ENCODE data around the gene SLC9A1. TPM values are rescaled to one million over a fixed set of nuclear protein-coding genes. Genes with fewer than 3 reads are reported as not detected.

The SLC9A1 gene
- total and polyA plus RNA-seq, 5 donors = 21.5 to 39.3 (median 34.1) TPM

DNA sequence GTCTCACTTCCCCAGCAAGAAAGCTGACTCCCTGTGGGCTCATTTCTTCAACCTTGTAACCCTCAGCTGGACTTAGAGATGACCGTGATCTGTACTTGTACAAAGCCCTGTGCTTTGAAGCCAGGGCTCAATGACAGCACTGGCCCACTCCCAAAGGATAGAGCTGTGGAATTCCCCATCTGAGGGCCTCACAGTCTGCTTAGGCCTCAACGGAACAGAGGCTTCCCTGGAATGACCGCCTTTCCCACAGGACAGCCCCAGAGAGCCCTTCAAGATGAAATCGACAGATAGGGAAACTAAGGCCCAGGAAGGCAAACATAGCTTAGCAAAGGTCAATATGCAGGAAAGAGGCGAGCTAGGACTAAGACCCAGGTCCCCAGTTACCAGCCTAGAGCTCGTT, 11.5 kb downstream of the SLC9A1 start:
- peak; percentile 32 to 34 for ATAC-seq
- no peaks in the 10 kb centered on the region for H3K27me3 ChIP-seq (ENCODE audit: control insufficient read depth, insufficient read depth)
- H3K27ac ChIP-seq (ENCODE audit: low read length) = peak overlapping the region; percentile 82
- peaks cover 38% of the 10 kb centered on the region for H3K4me1 ChIP-seq (ENCODE audit: control insufficient read depth, insufficient read depth, low read length)
- intact Hi-C loops (cut with DNase I) = no loop called here
- no peaks in the 10 kb centered on the region for H3K9me3 ChIP-seq (ENCODE audit: control insufficient read depth, low read length)
- WGBS = 45% methylated on average over 6 of the region's 6 CpGs
- no peak for DNase-seq
- H3K4me3 ChIP-seq (ENCODE audit: low read length) = no peak overlapping the region

DNA sequence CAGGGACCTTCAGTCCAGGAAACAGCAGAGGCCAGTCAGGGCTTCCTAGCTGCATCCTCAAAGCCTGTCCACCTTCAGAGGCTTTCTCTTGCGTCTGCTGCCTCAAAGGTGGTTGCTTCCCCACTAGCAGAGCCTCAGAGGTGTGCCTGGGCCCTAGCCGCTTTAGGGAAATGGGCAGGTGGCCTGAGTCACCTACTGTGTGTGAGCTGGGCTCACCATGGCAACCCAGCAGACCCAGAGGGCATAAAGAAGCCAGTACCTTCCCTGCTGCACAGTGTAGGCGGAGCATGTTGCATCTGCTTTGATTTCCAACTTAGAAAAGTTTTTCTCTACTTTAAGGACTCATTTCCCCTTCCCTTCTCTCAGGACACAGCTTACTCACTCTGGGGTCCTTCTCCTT, 12.5 kb downstream of the SLC9A1 start:
- Histone ChIP-seq H3K4me3 (ENCODE audit: low read length) (no peak overlapping the region), H3K4me1 (ENCODE audit: control insufficient read depth, insufficient read depth, low read length) (peaks cover 42% of the 10 kb centered on the region), H3K9me3 (ENCODE audit: control insufficient read depth, low read length) (no peaks in the 10 kb centered on the region), H3K27me3 (ENCODE audit: control insufficient read depth, insufficient read depth) (no peaks in the 10 kb centered on the region), H3K27ac (ENCODE audit: low read length) (peak overlapping the region; percentile 15)
- intact Hi-C loops (cut with DNase I) = no loop called here
- no peak for ATAC-seq
- DNase-seq = no peak
- 96% methylated on average over 3 of the region's 3 CpGs for WGBS

DNA sequence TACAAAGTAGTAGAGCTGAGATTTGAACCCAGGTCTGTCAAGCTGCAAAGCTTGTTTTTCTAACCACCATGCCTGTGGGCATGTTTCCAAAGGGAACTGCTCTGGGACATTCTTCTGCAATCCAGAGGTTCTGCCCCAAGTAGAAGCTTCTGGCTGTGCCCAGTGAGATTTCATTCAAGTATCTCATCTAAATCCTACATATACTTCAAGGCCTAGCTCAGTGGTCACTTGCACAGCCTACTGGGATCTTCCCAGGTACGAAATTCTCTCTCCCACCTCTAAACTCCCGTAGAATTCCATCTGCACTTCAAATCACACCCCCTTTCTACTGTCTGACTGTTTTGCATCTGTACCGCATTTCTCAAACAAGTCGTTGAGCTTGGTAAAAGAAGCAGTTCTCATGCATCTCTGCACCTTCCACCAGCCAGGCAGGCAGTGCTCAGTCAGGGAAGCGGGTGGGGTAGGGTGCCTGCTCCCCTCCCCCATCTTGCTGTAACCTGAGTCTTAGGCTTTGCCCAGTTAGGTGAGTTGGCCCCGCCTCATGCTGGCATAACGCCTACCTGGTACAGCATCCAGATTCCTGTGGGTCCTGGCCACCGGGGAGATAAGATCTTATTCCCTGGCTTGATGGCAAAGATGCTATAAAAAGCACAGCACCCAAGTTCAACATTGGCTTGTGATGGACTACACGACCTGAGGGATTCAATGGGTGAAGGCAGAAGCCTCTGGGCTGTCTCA, 13.5 kb downstream of the SLC9A1 start:
- Histone ChIP-seq H3K4me1 (ENCODE audit: control insufficient read depth, insufficient read depth, low read length) (peaks cover 49% of the 10 kb centered on the region), H3K4me3 (ENCODE audit: low read length) (no peak overlapping the region), H3K9me3 (ENCODE audit: control insufficient read depth, low read length) (no peaks in the 10 kb centered on the region), H3K27ac (ENCODE audit: low read length) (no peak overlapping the region), H3K27me3 (ENCODE audit: control insufficient read depth, insufficient read depth) (no peaks in the 10 kb centered on the region)
- WGBS = 80% methylated on average over 9 of the region's 9 CpGs
- intact Hi-C loops (cut with DNase I) = no loop called here
- no peak for ATAC-seq
- no peak for DNase-seq

DNA sequence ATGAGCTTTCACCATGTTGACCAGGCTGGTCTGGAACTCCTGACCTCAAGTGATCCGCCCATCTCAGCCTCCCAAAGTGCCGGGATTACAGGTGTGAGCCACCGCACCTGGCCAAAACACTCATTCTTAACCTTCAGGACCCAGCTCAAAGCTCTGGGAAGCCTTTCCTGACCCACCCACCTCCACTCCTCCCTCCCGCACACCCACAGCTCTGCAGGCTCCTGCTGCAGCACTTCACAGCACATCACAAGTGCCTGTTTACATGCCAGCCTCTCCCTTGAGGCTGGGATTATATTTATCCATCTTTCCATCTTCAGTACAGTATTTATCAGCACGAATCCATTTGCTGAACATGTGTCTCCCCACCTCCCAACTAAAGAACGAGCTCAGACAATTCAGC, 14.9 kb downstream of the SLC9A1 start:
- H3K4me3 ChIP-seq (ENCODE audit: low read length) = no peak overlapping the region
- ATAC-seq (no peak), DNase-seq (no peak)
- 89% methylated on average over 6 of the region's 6 CpGs for WGBS
- intact Hi-C loops (cut with DNase I) = no loop called here
- no peaks in the 10 kb centered on the region for H3K9me3 ChIP-seq (ENCODE audit: control insufficient read depth, low read length)
- peaks cover 44% of the 10 kb centered on the region for H3K4me1 ChIP-seq (ENCODE audit: control insufficient read depth, insufficient read depth, low read length)
- no peak overlapping the region for H3K27ac ChIP-seq (ENCODE audit: low read length)
- no peaks in the 10 kb centered on the region for H3K27me3 ChIP-seq (ENCODE audit: control insufficient read depth, insufficient read depth)

DNA sequence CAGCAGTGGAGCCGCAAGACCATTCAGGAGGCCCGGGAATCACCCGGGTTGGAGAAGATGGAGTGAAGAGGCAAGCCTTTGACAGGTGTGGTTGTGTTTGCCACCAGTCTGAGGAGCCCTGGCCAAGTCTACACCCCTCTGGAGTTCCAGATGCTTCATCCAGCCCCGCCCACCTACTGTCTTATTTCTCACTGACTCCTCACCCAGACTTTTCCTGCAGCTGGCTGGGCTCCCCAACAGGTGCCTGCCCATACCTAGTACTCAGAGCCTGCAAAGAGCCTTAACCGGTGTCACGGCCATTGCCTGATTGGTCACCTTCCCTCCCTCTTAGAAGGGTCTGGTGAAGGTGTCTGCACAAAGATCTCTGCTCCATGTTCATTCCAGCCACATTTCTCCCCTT, 16.0 kb downstream of the SLC9A1 start:
- Histone ChIP-seq H3K9me3 (ENCODE audit: control insufficient read depth, low read length) (no peaks in the 10 kb centered on the region), H3K4me1 (ENCODE audit: control insufficient read depth, insufficient read depth, low read length) (peaks cover 44% of the 10 kb centered on the region), H3K4me3 (ENCODE audit: low read length) (no peak overlapping the region), H3K27me3 (ENCODE audit: control insufficient read depth, insufficient read depth) (no peaks in the 10 kb centered on the region), H3K27ac (ENCODE audit: low read length) (peak overlapping the region; percentile 54)
- no peak for ATAC-seq
- WGBS = 89% methylated on average over 6 of the region's 6 CpGs
- intact Hi-C loops (cut with DNase I) = no loop called here
- DNase-seq = peak in 1 of 3 donors; percentile 16

DNA sequence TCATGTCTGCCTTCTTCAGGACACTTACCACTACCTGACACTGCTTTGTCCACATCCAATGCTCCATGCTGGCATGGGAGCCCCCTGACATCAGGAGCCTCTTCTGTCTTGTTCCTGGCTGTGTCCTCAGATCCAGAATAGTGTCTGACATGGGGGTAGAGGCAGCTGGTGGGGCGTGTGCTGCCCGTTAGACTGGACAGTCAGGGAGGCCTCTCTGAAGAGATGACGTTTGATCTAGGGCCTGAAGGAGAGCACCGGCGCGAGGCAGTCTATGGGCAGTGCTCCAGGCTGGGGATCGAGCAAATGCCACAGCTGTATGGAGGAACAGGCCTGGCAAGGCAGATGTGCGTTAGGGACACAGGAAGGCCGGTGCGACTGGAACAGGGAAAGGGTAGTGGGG, 16.6 kb downstream of the SLC9A1 start:
- DNase-seq (no peak), ATAC-seq (peak; percentile 5 to 19)
- Histone ChIP-seq H3K4me1 (ENCODE audit: control insufficient read depth, insufficient read depth, low read length) (peaks cover 40% of the 10 kb centered on the region), H3K27me3 (ENCODE audit: control insufficient read depth, insufficient read depth) (no peaks in the 10 kb centered on the region), H3K27ac (ENCODE audit: low read length) (peak overlapping the region; percentile 54), H3K9me3 (ENCODE audit: control insufficient read depth, low read length) (no peaks in the 10 kb centered on the region), H3K4me3 (ENCODE audit: low read length) (no peak overlapping the region)
- whole genome bisulfite sequencing = 71% methylated on average over 10 of the region's 10 CpGs
- intact Hi-C loops (cut with DNase I) = no loop called here

DNA sequence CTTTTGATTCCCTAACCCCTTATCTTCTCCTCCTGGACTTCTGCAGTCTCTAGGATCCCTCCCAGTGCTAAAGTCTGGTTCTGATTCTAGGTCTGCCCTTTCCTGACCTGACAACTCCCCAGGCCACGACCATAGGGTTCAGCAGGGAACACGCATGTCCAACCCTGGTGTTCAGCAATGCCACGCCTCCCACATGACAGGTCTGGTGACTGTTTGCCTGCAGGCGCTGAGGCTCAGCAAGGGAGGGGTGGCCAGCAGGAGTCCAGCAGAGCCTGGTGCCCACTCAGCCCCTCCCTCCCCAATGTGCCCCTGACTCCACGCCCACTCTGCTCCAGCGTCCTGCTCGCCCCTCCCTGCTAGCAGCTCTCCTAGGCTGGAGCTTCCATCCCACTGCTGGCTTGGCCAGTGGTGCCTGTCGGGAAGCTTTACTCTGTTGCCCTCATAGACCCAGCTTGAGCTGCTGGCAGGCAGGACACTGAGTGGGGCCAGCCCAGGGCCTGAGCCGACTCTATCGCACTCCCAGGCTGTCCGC, 17.3 kb downstream of the SLC9A1 start:
- H3K27ac ChIP-seq (ENCODE audit: low read length) = peak overlapping the region; percentile 19

DNA sequence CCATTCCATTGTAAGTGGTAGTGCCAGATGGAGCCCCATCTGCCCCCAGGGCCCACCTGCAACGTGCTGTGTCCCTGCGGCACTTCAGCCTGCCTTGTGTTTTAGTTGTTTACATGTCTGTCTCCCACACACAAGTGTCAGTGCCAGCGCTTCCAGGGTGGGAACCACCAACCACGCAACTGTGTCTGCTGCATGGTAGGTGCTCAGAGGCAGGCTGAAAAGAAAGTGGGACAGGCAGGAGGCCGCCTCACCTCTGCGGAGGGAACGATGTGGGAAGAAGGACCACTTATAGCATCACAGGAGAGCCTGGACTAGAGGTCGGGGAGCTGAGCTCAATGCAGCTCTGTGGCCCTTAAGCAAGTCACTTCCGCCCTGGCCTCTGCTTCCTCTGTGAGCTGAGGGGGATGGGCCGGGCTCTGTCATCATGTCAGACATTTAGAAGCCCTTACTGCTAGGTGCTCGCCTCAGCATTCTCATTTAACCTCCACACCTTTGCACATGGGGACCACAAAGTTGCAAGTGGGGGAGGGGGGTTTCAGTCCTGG, 17.9 kb downstream of the SLC9A1 start:
- WGBS = 59% methylated on average over 11 of the region's 11 CpGs

More for the DNA sequence above, 17.3 kb downstream of the SLC9A1 start:
- peak in 2 of 3 donors; percentile 76 to 80 for DNase-seq
- Histone ChIP-seq H3K9me3 (ENCODE audit: control insufficient read depth, low read length) (no peaks in the 10 kb centered on the region), H3K27me3 (ENCODE audit: control insufficient read depth, insufficient read depth) (no peaks in the 10 kb centered on the region), H3K4me3 (ENCODE audit: low read length) (no peak overlapping the region), H3K4me1 (ENCODE audit: control insufficient read depth, insufficient read depth, low read length) (peaks cover 36% of the 10 kb centered on the region)
- intact Hi-C loops (cut with DNase I) = no loop called here
- WGBS = 55% methylated on average over 11 of the region's 11 CpGs
- ATAC-seq = peak; percentile 15 to 48

DNA sequence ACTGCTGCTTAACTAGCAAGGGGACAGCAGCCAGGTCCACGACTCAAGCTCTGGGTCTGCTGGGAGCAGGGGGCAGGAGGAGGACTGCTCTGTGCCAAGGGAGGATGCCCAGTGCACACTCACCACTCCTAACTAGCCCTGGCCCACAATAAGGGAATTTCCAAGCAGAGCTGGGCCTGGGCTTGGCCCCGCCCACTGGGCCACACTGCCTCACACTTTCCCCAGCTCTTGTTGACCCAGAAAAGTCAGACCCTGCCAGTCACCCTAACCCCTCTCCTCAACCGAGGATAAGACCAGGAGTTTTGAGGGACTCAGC, 18.7 kb downstream of the SLC9A1 start:
- peaks cover 31% of the 10 kb centered on the region for H3K4me1 ChIP-seq (ENCODE audit: control insufficient read depth, insufficient read depth, low read length)
- H3K9me3 ChIP-seq (ENCODE audit: control insufficient read depth, low read length) = no peaks in the 10 kb centered on the region
- 56% methylated on average over 3 of the region's 3 CpGs for WGBS
- no peak overlapping the region for H3K4me3 ChIP-seq (ENCODE audit: low read length)
- ATAC-seq = no peak
- DNase-seq = peak in 1 of 3 donors; percentile 52
- intact Hi-C loops (cut with DNase I) = no loop called here
- no peak overlapping the region for H3K27ac ChIP-seq (ENCODE audit: low read length)
- no peaks in the 10 kb centered on the region for H3K27me3 ChIP-seq (ENCODE audit: control insufficient read depth, insufficient read depth)

More for the DNA sequence above, 17.9 kb downstream of the SLC9A1 start:
- intact Hi-C loops (cut with DNase I) = no loop called here
- ATAC-seq (peak in 1 of 2 donors; percentile 24), DNase-seq (peak; percentile 61 to 87 (median 79))
- Histone ChIP-seq H3K27ac (ENCODE audit: low read length) (peak overlapping the region; percentile 24), H3K4me1 (ENCODE audit: control insufficient read depth, insufficient read depth, low read length) (peaks cover 34% of the 10 kb centered on the region), H3K27me3 (ENCODE audit: control insufficient read depth, insufficient read depth) (no peaks in the 10 kb centered on the region), H3K4me3 (ENCODE audit: low read length) (no peak overlapping the region), H3K9me3 (ENCODE audit: control insufficient read depth, low read length) (no peaks in the 10 kb centered on the region)

DNA sequence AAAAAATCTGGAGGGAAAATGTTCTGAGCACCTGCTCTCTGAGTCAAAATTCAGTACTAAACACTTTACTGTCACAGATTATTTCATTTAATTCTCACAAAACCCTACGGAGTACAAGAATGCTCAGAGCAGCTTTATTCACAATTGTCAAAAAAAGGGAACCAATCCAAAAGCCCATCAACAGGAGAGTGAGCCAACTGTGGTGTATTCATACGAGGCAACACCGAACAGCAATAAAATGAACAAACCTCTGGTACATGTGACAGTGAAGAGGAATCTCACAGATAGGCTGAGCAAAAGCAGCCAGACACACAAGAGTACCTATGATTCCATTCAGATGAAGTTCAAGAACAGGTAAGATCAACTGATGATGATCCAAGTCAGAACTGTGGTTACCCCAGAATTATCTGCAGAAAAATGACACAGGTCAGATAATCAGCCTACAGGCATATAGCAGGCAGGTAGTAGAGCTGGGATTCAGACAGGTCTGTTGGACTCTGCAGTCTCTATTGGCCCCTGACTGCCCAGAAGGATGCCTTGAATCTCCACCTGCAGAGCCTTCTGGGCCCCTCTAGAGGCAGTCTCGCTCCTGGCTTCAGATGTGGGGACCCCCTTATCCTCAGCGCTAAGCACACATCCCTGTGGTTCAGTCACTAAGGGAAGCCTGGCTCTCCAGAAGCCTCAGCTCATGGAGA, 19.2 kb downstream of the SLC9A1 start:
- DNase-seq = no peak
- ATAC-seq = no peak
- no peaks in the 10 kb centered on the region for H3K9me3 ChIP-seq (ENCODE audit: control insufficient read depth, low read length)
- H3K27me3 ChIP-seq (ENCODE audit: control insufficient read depth, insufficient read depth) = no peaks in the 10 kb centered on the region
- H3K4me1 ChIP-seq (ENCODE audit: control insufficient read depth, insufficient read depth, low read length) = peaks cover 30% of the 10 kb centered on the region
- no peak overlapping the region for H3K4me3 ChIP-seq (ENCODE audit: low read length)
- H3K27ac ChIP-seq (ENCODE audit: low read length) = no peak overlapping the region
- intact Hi-C loops (cut with DNase I) = no loop called here
- 63% methylated on average over 5 of the region's 5 CpGs for WGBS

DNA sequence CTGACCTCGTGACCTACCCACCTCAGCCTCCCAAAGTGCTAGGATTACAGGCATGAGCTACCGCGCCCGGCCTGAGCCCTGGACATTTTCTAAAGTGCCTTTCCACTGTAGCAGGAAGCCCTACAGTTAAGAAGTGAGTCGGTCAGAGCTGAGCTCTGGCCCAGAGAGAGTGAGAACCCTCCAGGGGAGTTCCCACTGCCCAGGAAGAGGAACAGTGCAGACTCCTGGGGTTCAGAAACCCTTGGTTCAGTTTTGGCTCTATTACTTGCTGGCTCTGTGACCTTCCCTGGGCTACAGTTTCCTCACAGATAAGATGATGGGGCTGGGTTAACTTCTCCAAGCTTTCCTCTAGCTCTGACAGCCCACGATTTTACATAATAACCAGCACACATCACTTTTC, 20.9 kb downstream of the SLC9A1 start:
- no peak overlapping the region for H3K27ac ChIP-seq (ENCODE audit: low read length)
- DNase-seq (peak in 1 of 3 donors; percentile 44), ATAC-seq (peak; percentile 15 to 75)
- no peaks in the 10 kb centered on the region for H3K9me3 ChIP-seq (ENCODE audit: control insufficient read depth, low read length)
- no peaks in the 10 kb centered on the region for H3K27me3 ChIP-seq (ENCODE audit: control insufficient read depth, insufficient read depth)
- no peak overlapping the region for H3K4me3 ChIP-seq (ENCODE audit: low read length)
- intact Hi-C loops (cut with DNase I) = no loop called here
- H3K4me1 ChIP-seq (ENCODE audit: control insufficient read depth, insufficient read depth, low read length) = peaks cover 20% of the 10 kb centered on the region
- 61% methylated on average over 6 of the region's 6 CpGs for whole genome bisulfite sequencing
